Left lung (tissue), 10 donors: ENCODE results near the gene NBPF3. TPM values are rescaled to one million over a fixed set of nuclear protein-coding genes. Genes with fewer than 3 reads are reported as not detected.
A peak's percentile ranks its signal among the peaks of the same experiment; 100 is the strongest.

Experiments used
- ATAC-seq: fragments of 200-7000 bp; cut with Tn5 transposase; one replicate; pipeline ENCODE4 v1.9.1; 2020; ENCODE audit warnings: moderate library complexity
- DNase-seq, 4 donors: peaks; one replicate each; pipeline ENCODE4 v3.0.0-alpha.2; 2013 to 2020
- H3K27ac ChIP-seq, 2 donors: fragments of 200-600 bp; sonication (generic) in 1 of 2; one replicate each; pipeline versions ENCODE4 v1.5.0 to v1.8.0; 2020 to 2021
- H3K27me3 ChIP-seq, 2 donors: fragments of 200-600 bp; sonication (generic) in 1 of 2; one replicate each; pipeline versions ENCODE4 v1.5.0 to v1.8.0; 2020 to 2021
- H3K36me3 ChIP-seq, 2 donors: fragments of 200-600 bp; sonication (generic) in 1 of 2; one replicate each; pipeline versions ENCODE4 v1.5.0 to v1.8.0; 2020 to 2021
- H3K4me1 ChIP-seq, 2 donors: fragments of 200-600 bp; one replicate each; pipeline ENCODE4 v1.8.0; 2021
- H3K4me3 ChIP-seq, 2 donors: fragments of 200-600 bp; sonication (generic) in 1 of 2; one replicate each; pipeline versions ENCODE4 v1.5.0 to v1.8.0; 2020 to 2021; ENCODE audit warnings: mild to moderate bottlenecking in 1 of 2
- H3K9me3 ChIP-seq, 2 donors: fragments of 200-600 bp; sonication (generic) in 1 of 2; one replicate each; pipeline versions ENCODE4 v1.5.0 to v1.8.0; 2020 to 2021
- CTCF ChIP-seq, 2 donors: fragments of 200-600 bp; sonication (generic) in 1 of 2; IDR thresholded peaks; one replicate each; pipeline versions ENCODE4 v1.5.0 to v1.8.0; 2021; ENCODE audit warnings: antibody characterized with exemption in 2 of 2
- intact Hi-C, 2 donors: fragments of 100-400 bp; cut with DNase I; formaldehyde crosslinking; loops; one replicate each; pipeline versions ENCODE4 v1.11.2 to v1.14.2; 2022
- polyA plus RNA-seq, 6 donors: library from polyadenylated mRNA; unstranded; fragments of 120-200 nt; gene quantifications; one replicate each; pipeline ENCODE4 v1.2.1, GENCODE V29; 2013; ENCODE audit not compliant: insufficient read length in 6 of 6
- total RNA-seq, 2 donors: library from RNA; stranded (reverse); fragmentation: NEBNext Ultra II Directional; extraction: Animal tissue kit (Norgen Biotek cat#: 25700); gene quantifications; one replicate each; pipeline ENCODE4 v1.2.1, GENCODE V29; 2021
- donor health status: DM: no; HTN: yes; CAD: no.
- donor health status: DM: no; HTN: no; CAD: no.

Gene NBPF3
- total and polyA plus RNA-seq, 8 donors, result 3.6 to 23.5 (median 16.5) TPM

- no peaks in the 10 kb centered on the region for H3K9me3 ChIP-seq
- no peak overlapping the region for H3K4me3 ChIP-seq
- no peaks in the 10 kb centered on the region for H3K36me3 ChIP-seq
- intact Hi-C loops, result no loop called here
- DNase-seq (no peak), ATAC-seq (no peak)
- no peaks in the 10 kb centered on the region for H3K27me3 ChIP-seq
- no peak for TF ChIP-seq CTCF (IDR thresholded peaks at IDR 0.05)
- H3K27ac ChIP-seq, result no peak overlapping the region
- peaks cover 8 to 23% of the 10 kb centered on the region in 2 donors for H3K4me1 ChIP-seq
These were observed 82.6 kb downstream of the NBPF3 start for GRCh38 chr1:21522525-21523038.

GRCh38 chr1:21523297-21523813 lies 83.4 kb downstream of the NBPF3 start:
- ATAC-seq, result no peak
- H3K27me3 ChIP-seq, result no peaks in the 10 kb centered on the region
- H3K27ac ChIP-seq, result no peak overlapping the region
- no peaks in the 10 kb centered on the region for H3K36me3 ChIP-seq
- peaks cover 8 to 23% of the 10 kb centered on the region in 2 donors for H3K4me1 ChIP-seq
- no peak overlapping the region for H3K4me3 ChIP-seq
- intact Hi-C loops, result no loop called here
- H3K9me3 ChIP-seq, result no peaks in the 10 kb centered on the region
- no peak for DNase-seq
- TF ChIP-seq CTCF (IDR thresholded peaks at IDR 0.05), result no peak

GRCh38 chr1:21524220-21524619 lies 84.3 kb downstream of the NBPF3 start:
- peak overlapping the region; percentile 37 to 79 for H3K27ac ChIP-seq
- TF ChIP-seq CTCF (IDR thresholded peaks at IDR 0.05), result no peak
- no peaks in the 10 kb centered on the region for H3K27me3 ChIP-seq
- H3K4me1 ChIP-seq, result peaks cover 8 to 23% of the 10 kb centered on the region in 2 donors
- DNase-seq (no peak), ATAC-seq (no peak)
- no peak overlapping the region for H3K4me3 ChIP-seq
- intact Hi-C loops, result no loop called here
- H3K9me3 ChIP-seq, result no peaks in the 10 kb centered on the region
- H3K36me3 ChIP-seq, result no peaks in the 10 kb centered on the region

- H3K4me1 ChIP-seq, result peaks cover 8 to 23% of the 10 kb centered on the region in 2 donors
- peak overlapping the region; percentile 37 to 79 for H3K27ac ChIP-seq
- H3K9me3 ChIP-seq, result no peaks in the 10 kb centered on the region
- TF ChIP-seq CTCF (IDR thresholded peaks at IDR 0.05), result no peak
- H3K27me3 ChIP-seq, result no peaks in the 10 kb centered on the region
- no peaks in the 10 kb centered on the region for H3K36me3 ChIP-seq
- H3K4me3 ChIP-seq, result no peak overlapping the region
- intact Hi-C loops, result no loop called here
- ATAC-seq (peak; percentile 67), DNase-seq (peak in 2 of 4 donors; percentile 58 to 81)
These were observed 84.9 kb downstream of the NBPF3 start for GRCh38 chr1:21524686-21525339.

GRCh38 chr1:21525340-21525717 lies 85.4 kb downstream of the NBPF3 start:
- ATAC-seq, result peak; percentile 67
- no peak for TF ChIP-seq CTCF (IDR thresholded peaks at IDR 0.05)
- Histone ChIP-seq H3K27ac (peak overlapping the region; percentile 37 to 79), H3K4me1 (peaks cover 8 to 23% of the 10 kb centered on the region in 2 donors), H3K9me3 (no peaks in the 10 kb centered on the region), H3K36me3 (no peaks in the 10 kb centered on the region), H3K27me3 (no peaks in the 10 kb centered on the region), H3K4me3 (no peak overlapping the region)
- intact Hi-C loops, result no loop called here
- peak in 1 of 4 donors; percentile 49 for DNase-seq
